Left ventricle myocardium inferior (tissue), 1 donor: Measurements from ENCODE around the gene CELF2. TPM values are rescaled to one million over a fixed set of nuclear protein-coding genes. Genes with fewer than 3 reads are reported as not detected.

Experiments
- DNase-seq: peaks from one replicate; pipeline ENCODE4 v3.0.0-alpha.2; 2020
- H3K27ac ChIP-seq: fragments of 200-600 bp; replicated peaks from 2 replicates; pipeline ENCODE4 v1.8.0; 2021
- H3K27me3 ChIP-seq: fragments of 200-600 bp; 2 replicates; pipeline ENCODE4 v1.8.0; 2021; ENCODE audit warnings: low read depth
- H3K36me3 ChIP-seq: fragments of 200-600 bp; 2 replicates; pipeline ENCODE4 v1.8.0; 2021
- H3K4me1 ChIP-seq: fragments of 200-600 bp; 2 replicates; pipeline ENCODE4 v1.8.0; 2021
- H3K4me3 ChIP-seq: fragments of 200-600 bp; 2 replicates; pipeline ENCODE4 v1.8.0; 2021; ENCODE audit warnings: mild to moderate bottlenecking, moderate library complexity
- H3K9me3 ChIP-seq: fragments of 200-600 bp; replicated peaks from 2 replicates; pipeline ENCODE4 v1.8.0; 2021
- CTCF ChIP-seq: fragments of 200-600 bp; IDR thresholded peaks from 2 replicates; pipeline ENCODE4 v1.8.0; 2021; ENCODE audit warnings: antibody characterized with exemption, mild to moderate bottlenecking, borderline replicate concordance
- intact Hi-C: fragments of 100-400 bp; cut with micrococcal nuclease; formaldehyde crosslinking; loops from one replicate; pipeline ENCODE4 v1.11.0; 2022
- total RNA-seq: library from RNA; stranded (reverse); fragmentation: NEBNext Ultra II Directional; extraction: Animal tissue kit (Norgen Biotek cat#: 25700); gene quantifications from one replicate; pipeline ENCODE4 v1.2.1, GENCODE V29; 2021
- donor health status: DM: no; HTN: yes; CAD: no; lungs with severe emphysema.

Gene CELF2
- total RNA-seq, 1 donor from 2014 or later: 74.9 TPM

GRCh38 chr10:11193001-11193551 is 175.4 kb downstream of the CELF2 start:
- no peak for DNase-seq
- peak overlapping the region; percentile 82 for H3K27ac ChIP-seq
- H3K27me3 ChIP-seq: no peaks in the 10 kb centered on the region
- no peaks in the 10 kb centered on the region for H3K36me3 ChIP-seq
- peaks cover 95% of the 10 kb centered on the region for H3K4me1 ChIP-seq
- H3K9me3 ChIP-seq: no peaks in the 10 kb centered on the region
- H3K4me3 ChIP-seq: no peak overlapping the region
- no peak for TF ChIP-seq CTCF
- intact Hi-C loops: no loop called here

- Histone ChIP-seq H3K4me1 (peaks cover 95% of the 10 kb centered on the region), H3K9me3 (no peaks in the 10 kb centered on the region)
- intact Hi-C loops: no loop called here
Observed at GRCh38 chr10:11194859-11195586, 177.4 kb downstream of the CELF2 start.

GRCh38 chr10:11195623-11196022 is 178.0 kb downstream of the CELF2 start:
- Histone ChIP-seq H3K4me3 (no peak overlapping the region), H3K9me3 (no peaks in the 10 kb centered on the region), H3K27me3 (no peaks in the 10 kb centered on the region), H3K27ac (peak overlapping the region; percentile 50), H3K36me3 (no peaks in the 10 kb centered on the region), H3K4me1 (peaks cover 91% of the 10 kb centered on the region)
- TF ChIP-seq CTCF: no peak
- intact Hi-C loops: no loop called here
- DNase-seq: no peak

More at GRCh38 chr10:11194859-11195586, 177.4 kb downstream of the CELF2 start:
- DNase-seq: no peak
- no peaks in the 10 kb centered on the region for H3K27me3 ChIP-seq
- no peaks in the 10 kb centered on the region for H3K36me3 ChIP-seq
- peak overlapping the region; percentile 50 for H3K27ac ChIP-seq
- no peak overlapping the region for H3K4me3 ChIP-seq
- no peak for TF ChIP-seq CTCF

- Histone ChIP-seq H3K9me3 (peaks cover 8% of the 10 kb centered on the region), H3K4me1 (peaks cover 86% of the 10 kb centered on the region), H3K27me3 (no peaks in the 10 kb centered on the region), H3K4me3 (peak overlapping the region; percentile 2), H3K27ac (peak overlapping the region; percentile 53), H3K36me3 (peaks cover 8% of the 10 kb centered on the region)
- no peak for TF ChIP-seq CTCF
- intact Hi-C loops: no loop called here
- peak; percentile 52 for DNase-seq
Observed at GRCh38 chr10:11197266-11197712, 179.6 kb downstream of the CELF2 start.

GRCh38 chr10:11197878-11198277 is 180.2 kb downstream of the CELF2 start:
- TF ChIP-seq CTCF: no peak
- intact Hi-C loops: no loop called here
- H3K27ac ChIP-seq: peak overlapping the region; percentile 53
- H3K27me3 ChIP-seq: no peaks in the 10 kb centered on the region
- peak overlapping the region; percentile 2 for H3K4me3 ChIP-seq
- peaks cover 8% of the 10 kb centered on the region for H3K9me3 ChIP-seq
- no peak for DNase-seq
- peaks cover 8% of the 10 kb centered on the region for H3K36me3 ChIP-seq
- H3K4me1 ChIP-seq: peaks cover 86% of the 10 kb centered on the region
